Esophagus squamous epithelium (tissue), 4 donors: ENCODE measurements around the gene DDX23.

Experiments
- POLR2A ChIP-seq, 4 donors: fragments of 450-650 bp; IDR thresholded peaks; one replicate each; pipeline ENCODE4 v1.6.1; 2017; ENCODE audit warnings: antibody characterized with exemption in 4 of 4, mild to moderate bottlenecking in 4 of 4, moderate library complexity in 3 of 4
- TF ChIP-seq, protein P1 (sequence below), 6 experiments: fragments of 450-650 bp in 4 of 6; fragments of 200-600 bp in 2 of 6; sonication (generic) in 2 of 6; IDR thresholded peaks; one replicate each; pipeline ENCODE4 v1.5.1; 2016 to 2019; ENCODE audit warnings: antibody characterized with exemption in 6 of 6, mild to moderate bottlenecking in 4 of 6, moderate library complexity in 4 of 6

DNA sequence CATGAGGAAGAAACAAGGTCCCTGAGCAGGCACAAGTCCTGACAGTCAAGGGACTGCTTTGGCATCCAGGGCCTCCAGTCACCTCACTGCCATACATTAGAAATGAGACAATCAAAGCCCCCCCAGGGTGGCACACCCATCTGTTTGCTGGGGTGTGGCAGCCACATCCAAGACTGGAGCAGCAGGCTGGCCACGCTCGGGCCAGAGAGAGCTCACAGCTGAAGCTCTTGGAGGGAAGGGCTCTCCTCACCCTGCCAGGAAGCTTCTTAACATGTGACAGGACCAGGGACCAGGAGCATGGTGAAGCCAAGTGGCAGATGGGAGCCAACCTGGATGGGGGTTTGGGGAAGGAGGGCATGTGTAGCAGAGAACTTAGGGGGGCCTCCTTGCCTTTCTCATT is 23.7 kb downstream of the DDX23 start:
- TF ChIP-seq POLR2A (IDR thresholded peaks at IDR 0.05) = no peak
- TF ChIP-seq, protein P1, sequence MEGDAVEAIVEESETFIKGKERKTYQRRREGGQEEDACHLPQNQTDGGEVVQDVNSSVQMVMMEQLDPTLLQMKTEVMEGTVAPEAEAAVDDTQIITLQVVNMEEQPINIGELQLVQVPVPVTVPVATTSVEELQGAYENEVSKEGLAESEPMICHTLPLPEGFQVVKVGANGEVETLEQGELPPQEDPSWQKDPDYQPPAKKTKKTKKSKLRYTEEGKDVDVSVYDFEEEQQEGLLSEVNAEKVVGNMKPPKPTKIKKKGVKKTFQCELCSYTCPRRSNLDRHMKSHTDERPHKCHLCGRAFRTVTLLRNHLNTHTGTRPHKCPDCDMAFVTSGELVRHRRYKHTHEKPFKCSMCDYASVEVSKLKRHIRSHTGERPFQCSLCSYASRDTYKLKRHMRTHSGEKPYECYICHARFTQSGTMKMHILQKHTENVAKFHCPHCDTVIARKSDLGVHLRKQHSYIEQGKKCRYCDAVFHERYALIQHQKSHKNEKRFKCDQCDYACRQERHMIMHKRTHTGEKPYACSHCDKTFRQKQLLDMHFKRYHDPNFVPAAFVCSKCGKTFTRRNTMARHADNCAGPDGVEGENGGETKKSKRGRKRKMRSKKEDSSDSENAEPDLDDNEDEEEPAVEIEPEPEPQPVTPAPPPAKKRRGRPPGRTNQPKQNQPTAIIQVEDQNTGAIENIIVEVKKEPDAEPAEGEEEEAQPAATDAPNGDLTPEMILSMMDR (IDR thresholded peaks at IDR 0.05) = no peak
